Measurements from ENCODE around the gene C11orf71. TPM values are rescaled to one million over a fixed set of nuclear protein-coding genes. Genes with fewer than 3 reads are reported as not detected.

The C11orf71 gene
- total RNA-seq, 1 donor from 2014 or later = 0.43 TPM

- TF ChIP-seq CTCF (IDR thresholded peaks at IDR 0.05) = no peak
- H3K9me3 ChIP-seq = no peaks in the 10 kb centered on the region
- H3K4me3 ChIP-seq = no peak overlapping the region
- DNase-seq (ENCODE audit: low spot score in 2 of 2) = no peak
- no peaks in the 10 kb centered on the region for H3K27me3 ChIP-seq
- intact Hi-C loops (cut with DNase I) = no loop called here
- no peaks in the 10 kb centered on the region for H3K4me1 ChIP-seq
- H3K27ac ChIP-seq = no peak overlapping the region
- H3K36me3 ChIP-seq = no peaks in the 10 kb centered on the region
Observed at GRCh38 chr11:114377612-114378267, 22.6 kb downstream of the C11orf71 start.

GRCh38 chr11:114375052-114375451 lies 25.3 kb downstream of the C11orf71 start:
- intact Hi-C loops (cut with DNase I) = no loop called here
- H3K27ac ChIP-seq = no peak overlapping the region
- H3K4me1 ChIP-seq = no peaks in the 10 kb centered on the region
- H3K27me3 ChIP-seq = no peaks in the 10 kb centered on the region
- no peaks in the 10 kb centered on the region for H3K9me3 ChIP-seq
- no peaks in the 10 kb centered on the region for H3K36me3 ChIP-seq
- no peak for TF ChIP-seq CTCF (IDR thresholded peaks at IDR 0.05)
- no peak for DNase-seq (ENCODE audit: low spot score in 2 of 2)
- H3K4me3 ChIP-seq = no peak overlapping the region

DNA sequence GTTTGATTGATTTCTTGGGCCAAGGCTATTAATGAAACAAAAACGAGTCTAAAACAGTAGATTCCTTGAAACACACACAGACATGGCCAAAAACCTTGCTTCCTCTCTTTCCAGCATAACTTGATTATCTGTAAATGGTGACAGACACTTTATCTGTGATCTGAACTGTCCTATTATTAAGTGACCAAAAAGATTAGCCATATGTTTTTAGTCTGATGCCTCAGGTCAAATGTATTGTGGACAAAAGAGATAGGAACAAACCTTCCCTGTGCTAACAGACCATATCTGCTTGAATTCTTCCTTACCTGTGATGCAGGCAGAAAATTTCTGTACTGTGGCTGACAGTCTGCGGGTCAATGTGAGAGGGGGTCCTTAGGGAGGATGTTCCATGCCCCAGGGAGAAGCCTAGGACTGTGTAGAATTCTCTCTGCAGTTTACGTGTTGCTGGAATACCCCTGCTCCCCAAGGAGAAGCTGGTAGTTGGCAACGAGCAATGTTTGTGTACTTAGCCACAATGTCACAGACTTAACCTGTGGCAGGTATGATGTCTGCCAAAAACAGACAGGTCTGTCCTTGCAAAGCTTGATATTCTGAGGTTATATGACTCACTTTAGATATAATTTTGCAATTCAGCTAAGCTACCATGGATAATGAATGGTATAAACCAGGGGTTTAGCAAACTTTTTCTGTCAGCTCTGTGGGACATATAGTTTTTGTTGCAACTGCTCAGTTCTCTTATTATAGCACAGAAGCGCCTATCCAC lies 31.2 kb downstream of the C11orf71 start:
- H3K27me3 ChIP-seq = no peaks in the 10 kb centered on the region
- H3K9me3 ChIP-seq = no peaks in the 10 kb centered on the region
- H3K4me3 ChIP-seq = no peak overlapping the region
- DNase-seq (ENCODE audit: low spot score in 2 of 2) = no peak
- no peak for TF ChIP-seq CTCF (IDR thresholded peaks at IDR 0.05)
- no peak overlapping the region for H3K27ac ChIP-seq
- H3K4me1 ChIP-seq = peaks cover 0 to 12% of the 10 kb centered on the region in 2 donors
- no peaks in the 10 kb centered on the region for H3K36me3 ChIP-seq
- intact Hi-C loops (cut with DNase I) = no loop called here

GRCh38 chr11:114367244-114367957 lies 32.9 kb downstream of the C11orf71 start:
- H3K4me1 ChIP-seq = peaks cover 0 to 12% of the 10 kb centered on the region in 2 donors
- DNase-seq (ENCODE audit: low spot score in 2 of 2) = no peak
- no peak for TF ChIP-seq CTCF (IDR thresholded peaks at IDR 0.05)
- peak overlapping the region; percentile 32 to 55 for H3K27ac ChIP-seq
- intact Hi-C loops (cut with DNase I) = loop anchor here (2.0 kb wide), 1 partner anchor 33 kb away; the partner anchor contains the start of genes C11orf71 and RBM7
- no peaks in the 10 kb centered on the region for H3K9me3 ChIP-seq
- H3K36me3 ChIP-seq = no peaks in the 10 kb centered on the region
- peak overlapping the region in 1 of 2 donors; percentile 3 for H3K4me3 ChIP-seq
- no peaks in the 10 kb centered on the region for H3K27me3 ChIP-seq

- H3K4me3 ChIP-seq = peak overlapping the region in 1 of 2 donors; percentile 3
- intact Hi-C loops (cut with DNase I) = loop anchor here (2.0 kb wide), 1 partner anchor 34 kb away; the partner anchor contains the start of genes C11orf71 and RBM7
- no peak for TF ChIP-seq CTCF (IDR thresholded peaks at IDR 0.05)
- no peaks in the 10 kb centered on the region for H3K27me3 ChIP-seq
- H3K27ac ChIP-seq = peak overlapping the region; percentile 17 to 55
- no peaks in the 10 kb centered on the region for H3K9me3 ChIP-seq
- no peaks in the 10 kb centered on the region for H3K36me3 ChIP-seq
- peak in 1 of 2 donors; percentile 69 for DNase-seq (ENCODE audit: low spot score in 2 of 2)
- H3K4me1 ChIP-seq = peaks cover 0 to 12% of the 10 kb centered on the region in 2 donors
Observed at GRCh38 chr11:114366331-114367243, 33.7 kb downstream of the C11orf71 start.
